ENCODE measurements around the gene GIGYF1. TPM values are rescaled to one million over a fixed set of nuclear protein-coding genes. Genes with fewer than 3 reads are reported as not detected.

The GIGYF1 gene
- polyA plus RNA-seq, 1 experiment: 4.4 TPM

- H3K27ac ChIP-seq (ENCODE audit: low read depth, low read length): no peak within 1 kb of the TSS
- ChIA-PET POLR2A (no interaction called here), CTCF (no interaction called here)
- H3K9me3 ChIP-seq (ENCODE audit: control insufficient read depth, insufficient read depth, low read length): no peaks in the 10 kb centered on the region
- H3K27me3 ChIP-seq (ENCODE audit: control insufficient read depth, insufficient read depth, low read length): peaks cover 13% of the 10 kb centered on the region
- no peak for TF ChIP-seq CTCF (IDR thresholded peaks at IDR 0.05; ENCODE audit: low read depth, low read length)
- H3K4me3 ChIP-seq (ENCODE audit: low read depth, low read length): no peak within 1 kb of the TSS
- no peak for DNase-seq (ENCODE audit: low read depth, low spot score)
Observed at GRCh38 chr7:100641463-100641859, 52.6 kb downstream of the GIGYF1 start, which contains the start of gene TFR2. Gene TFR2, minus strand, starts transcription at chr7:100641552. Its CDS starts 43 bp downstream, at chr7:100641509.

GRCh38 chr7:100640517-100641440, 53.3 kb downstream of the GIGYF1 start:
- CTCF ChIA-PET: no interaction called here
- no peak for TF ChIP-seq CTCF (IDR thresholded peaks at IDR 0.05; ENCODE audit: low read depth, low read length)
- H3K4me3 ChIP-seq (ENCODE audit: low read depth, low read length): no peak overlapping the region
- H3K27me3 ChIP-seq (ENCODE audit: control insufficient read depth, insufficient read depth, low read length): peaks cover 11% of the 10 kb centered on the region
- DNase-seq (ENCODE audit: low read depth, low spot score): no peak
- POLR2A ChIA-PET: no interaction called here
- no peaks in the 10 kb centered on the region for H3K9me3 ChIP-seq (ENCODE audit: control insufficient read depth, insufficient read depth, low read length)
- no peak overlapping the region for H3K27ac ChIP-seq (ENCODE audit: low read depth, low read length)

GRCh38 chr7:100639995-100640516, 54.0 kb downstream of the GIGYF1 start:
- CTCF ChIA-PET: interaction anchor here (0.5 kb wide), 1 partner anchor 81 kb away, joined by 4 read pairs; no protein-coding TSS in a partner anchor
- no peaks in the 10 kb centered on the region for H3K9me3 ChIP-seq (ENCODE audit: control insufficient read depth, insufficient read depth, low read length)
- H3K27me3 ChIP-seq (ENCODE audit: control insufficient read depth, insufficient read depth, low read length): peaks cover 11% of the 10 kb centered on the region
- no peak overlapping the region for H3K27ac ChIP-seq (ENCODE audit: low read depth, low read length)
- no peak for TF ChIP-seq CTCF (IDR thresholded peaks at IDR 0.05; ENCODE audit: low read depth, low read length)
- no peak for DNase-seq (ENCODE audit: low read depth, low spot score)
- H3K4me3 ChIP-seq (ENCODE audit: low read depth, low read length): no peak overlapping the region
- POLR2A ChIA-PET: no interaction called here

- Histone ChIP-seq H3K27me3 (ENCODE audit: control insufficient read depth, insufficient read depth, low read length) (peaks cover 17% of the 10 kb centered on the region), H3K9me3 (ENCODE audit: control insufficient read depth, insufficient read depth, low read length) (no peaks in the 10 kb centered on the region), H3K4me3 (ENCODE audit: low read depth, low read length) (peak overlapping the region; percentile 49), H3K27ac (ENCODE audit: low read depth, low read length) (no peak overlapping the region)
- peak; percentile 44; the same call in 1 of the 2 replicates for TF ChIP-seq CTCF (IDR thresholded peaks at IDR 0.05; ENCODE audit: low read depth, low read length)
- no peak for DNase-seq (ENCODE audit: low read depth, low spot score)
- POLR2A ChIA-PET: interaction anchor here (0.6 to 1.2 kb wide), 4 partner anchors 9 to 47 kb away, joined by 3 to 8 read pairs (median 6); partner anchors contain the start of genes FBXO24, LRCH4, MOSPD3 and PCOLCE
- CTCF ChIA-PET: interaction anchor here (0.6 to 1.5 kb wide), 4 partner anchors 14 to 44 kb away, joined by 3 to 4 read pairs (median 3); partner anchors contain the start of genes MOSPD3 and PCOLCE
Observed at GRCh38 chr7:100632951-100633717, 60.9 kb downstream of the GIGYF1 start.

All from AG04450 (cell line).